H9 (cell line): Measurements from ENCODE around the gene HEXIM1. TPM values are rescaled to one million over a fixed set of nuclear protein-coding genes. Genes with fewer than 3 reads are reported as not detected.

Source experiments
- DNase-seq: peaks from one replicate; pipeline ENCODE4 v3.0.0-alpha.2; 2017
- H2AFZ ChIP-seq: one replicate; pipeline ENCODE4 v1.6.1; 2013; ENCODE audit warnings: mild to moderate bottlenecking, low read length, control low read depth, moderate library complexity
- H2AK5ac ChIP-seq: 2 replicates; pipeline ENCODE4 v1.6.1; 2013; ENCODE audit warnings: low read length, control low read depth, mixed read lengths; ENCODE audit not compliant: insufficient read length
- H2BK120ac ChIP-seq: one replicate; pipeline ENCODE4 v1.6.1; 2013; ENCODE audit warnings: low read depth, mild to moderate bottlenecking, low read length, control low read depth, inconsistent platforms; ENCODE audit not compliant: poor library complexity, severe bottlenecking
- H2BK12ac ChIP-seq: 2 replicates; pipeline ENCODE4 v1.6.1; 2013; ENCODE audit warnings: low read length, control low read depth, mixed read lengths, low read depth; ENCODE audit not compliant: insufficient read length
- H2BK15ac ChIP-seq: 2 replicates; pipeline ENCODE4 v1.6.1; 2013; ENCODE audit warnings: low read depth, low read length, control low read depth
- H2BK20ac ChIP-seq: one replicate; pipeline ENCODE4 v1.6.1; 2013; ENCODE audit warnings: low read depth, mild to moderate bottlenecking, low read length, control low read depth, inconsistent platforms; ENCODE audit not compliant: poor library complexity, severe bottlenecking
- H2BK5ac ChIP-seq: 2 replicates; pipeline ENCODE4 v1.6.1; 2013; ENCODE audit warnings: low read length, control low read depth, mixed read lengths; ENCODE audit not compliant: insufficient read length
- H3K14ac ChIP-seq: 2 replicates; pipeline ENCODE4 v1.6.1; 2013; ENCODE audit warnings: low read length, control low read depth; ENCODE audit not compliant: insufficient read depth
- H3K18ac ChIP-seq: 2 replicates; pipeline ENCODE4 v1.6.1; 2013; ENCODE audit warnings: low read depth, mild to moderate bottlenecking, mixed read lengths, low read length, control low read depth; ENCODE audit not compliant: insufficient read length
- H3K23ac ChIP-seq: 2 replicates; pipeline ENCODE4 v1.6.1; 2013; ENCODE audit warnings: low read length, control low read depth, mixed read lengths, low read depth; ENCODE audit not compliant: insufficient read length
- H3K23me2 ChIP-seq: 2 replicates; pipeline ENCODE4 v1.6.1; 2013; ENCODE audit warnings: low read depth, mild to moderate bottlenecking, mixed read lengths, low read length, control low read depth; ENCODE audit not compliant: insufficient read length, poor library complexity, severe bottlenecking
- H3K27ac ChIP-seq: 2 replicates; pipeline ENCODE4 v1.5.1; 2013; ENCODE audit warnings: low read length, control low read depth, mixed read lengths, low read depth; ENCODE audit not compliant: insufficient read length
- H3K27me3 ChIP-seq: 2 replicates; pipeline ENCODE4 v1.6.1; 2013; ENCODE audit warnings: low read length, control low read depth, inconsistent platforms; ENCODE audit not compliant: insufficient read depth
- H3K4ac ChIP-seq: 2 replicates; pipeline ENCODE4 v1.6.1; 2013; ENCODE audit warnings: low read depth, mild to moderate bottlenecking, control low read depth, inconsistent platforms, low read length, moderate library complexity
- H3K4me1 ChIP-seq: 2 replicates; pipeline ENCODE4 v1.6.1; 2013; ENCODE audit warnings: low read length, control low read depth, inconsistent platforms; ENCODE audit not compliant: insufficient read depth
- H3K4me2 ChIP-seq: 2 replicates; pipeline ENCODE4 v1.6.1; 2013; ENCODE audit warnings: low read length, control low read depth, mixed read lengths; ENCODE audit not compliant: insufficient read length, insufficient read depth
- H3K56ac ChIP-seq: 2 replicates; pipeline ENCODE4 v1.6.1; 2013; ENCODE audit warnings: low read depth, mild to moderate bottlenecking, mixed read lengths, low read length, control low read depth; ENCODE audit not compliant: insufficient read length
- H3K79me1 ChIP-seq: 2 replicates; pipeline ENCODE4 v1.6.1; 2013; ENCODE audit warnings: low read depth, mild to moderate bottlenecking, moderate library complexity, low read length, control low read depth, inconsistent platforms; ENCODE audit not compliant: insufficient read depth, poor library complexity, severe bottlenecking
- H3K79me2 ChIP-seq: 2 replicates; pipeline ENCODE4 v1.6.1; 2013; ENCODE audit warnings: low read length, control low read depth, inconsistent platforms; ENCODE audit not compliant: insufficient read depth
- H3K9ac ChIP-seq: 2 replicates; pipeline ENCODE4 v1.6.1; 2013; ENCODE audit warnings: low read length, control low read depth, mixed read lengths; ENCODE audit not compliant: insufficient read length; ENCODE audit errors: extremely low read depth
- H3K9me3 ChIP-seq: one replicate; pipeline ENCODE4 v1.6.1; 2013; ENCODE audit warnings: low read depth, low read length, inconsistent platforms; ENCODE audit not compliant: control insufficient read depth
- H3T11ph ChIP-seq: one replicate; pipeline ENCODE4 v1.6.1; 2013; ENCODE audit warnings: mild to moderate bottlenecking, low read length, control low read depth, inconsistent platforms
- H4K20me1 ChIP-seq: one replicate; pipeline ENCODE4 v1.6.1; 2013; ENCODE audit not compliant: control insufficient read depth, insufficient read length, insufficient read depth
- H4K5ac ChIP-seq: 2 replicates; pipeline ENCODE4 v1.6.1; 2013; ENCODE audit warnings: low read depth, mild to moderate bottlenecking, mixed read lengths, low read length, control low read depth; ENCODE audit not compliant: insufficient read length
- H4K8ac ChIP-seq: replicated peaks from 2 replicates; pipeline ENCODE4 v1.6.1; 2013; ENCODE audit warnings: low read length, control low read depth, mixed read lengths, low read depth; ENCODE audit not compliant: insufficient read length
- H4K91ac ChIP-seq: 2 replicates; pipeline ENCODE4 v1.6.1; 2013; ENCODE audit warnings: low read depth, mild to moderate bottlenecking, moderate library complexity, mixed read lengths, low read length, control low read depth; ENCODE audit not compliant: insufficient read length
- H3K27ac Mint-ChIP-seq, 3 experiments: 2 replicates in 2 of 3; 3 replicates in 1 of 3; pipeline ENCODE4 v1.8.0; 2020 to 2021; ENCODE audit warnings: mixed read lengths in 3 of 3, mild to moderate bottlenecking in 1 of 3, moderate library complexity in 1 of 3
- H3K27me3 Mint-ChIP-seq: 2 replicates; pipeline ENCODE4 v1.8.0; 2021; ENCODE audit warnings: low read depth, mild to moderate bottlenecking, moderate library complexity, mixed read lengths
- H3K36me3 Mint-ChIP-seq, 3 experiments: 2 replicates in 2 of 3; 3 replicates in 1 of 3; pipeline ENCODE4 v1.8.0; 2020 to 2021; ENCODE audit warnings: low read depth in 3 of 3, mixed read lengths in 3 of 3; ENCODE audit not compliant: insufficient read depth in 1 of 3
- H3K4me1 Mint-ChIP-seq, 2 experiments: 2 replicates each; pipeline ENCODE4 v1.8.0; 2020; ENCODE audit warnings: mixed read lengths in 2 of 2
- H3K4me3 Mint-ChIP-seq, 2 experiments: 2 replicates in 1 of 2; 3 replicates in 1 of 2; pipeline ENCODE4 v1.8.0; 2020 to 2021; ENCODE audit warnings: mild to moderate bottlenecking in 2 of 2, mixed read lengths in 2 of 2, moderate library complexity in 1 of 2
- H3K9me3 Mint-ChIP-seq, 2 experiments: 2 replicates in 1 of 2; 3 replicates in 1 of 2; pipeline ENCODE4 v1.8.0; 2020; ENCODE audit warnings: mild to moderate bottlenecking in 2 of 2, mixed read lengths in 2 of 2, moderate library complexity in 1 of 2
- WGBS: extraction: QIAGEN DNeasy Blood & Tissue Kit; methylation state at CpG from one replicate; pipeline ENCODE4 v1.1.7; 2013; ENCODE audit warnings: missing lambda C conversion rate, low lambda C conversion rate, mixed read lengths; ENCODE audit not compliant: insufficient read length; ENCODE audit errors: extremely low coverage; 5-methylcytosine and 5-hydroxymethylcytosine counted together
- total RNA-seq: library from RNA; stranded (reverse); gene quantifications from 2 replicates; pipeline ENCODE4 v1.2.1, GENCODE V29; 2021
- TF ChIP-seq, protein P1 (sequence below): fragments of 200-600 bp; sonication (generic); conservative IDR thresholded peaks from 3 replicates; pipeline ENCODE4 v1.8.0; 2021; ENCODE audit warnings: antibody characterized with exemption, mild to moderate bottlenecking

Gene HEXIM1
- total RNA-seq, 1 experiment from 2014 or later = 32.4 TPM

GRCh38 chr17:45119964-45120363, 28.3 kb upstream of the HEXIM1 start:
- Mint-ChIP-seq H3K9me3 (no peaks in the 10 kb centered on the region), H3K27me3 (no peaks in the 10 kb centered on the region)
- no CpG with 5 or more reads among the region's 8 CpGs for WGBS

More at GRCh38 chr17:45119964-45120363, 28.3 kb upstream of the HEXIM1 start:
- Histone ChIP-seq H3K23me2 (no peaks in the 10 kb centered on the region), H2BK15ac (no peak overlapping the region; the same call in 1 of the 2 replicates), H4K8ac (no peak overlapping the region), H3K9me3 (no peaks in the 10 kb centered on the region), H2AK5ac (no peak overlapping the region), H3K14ac (no peak overlapping the region), H2BK120ac (no peak overlapping the region), H2BK20ac (no peak overlapping the region), H3K4ac (no peak overlapping the region), H3K27ac (no peak overlapping the region), H2AFZ (no peak overlapping the region), H2BK5ac (no peak overlapping the region), H4K91ac (no peak overlapping the region), H3K23ac (no peak overlapping the region), H3K18ac (no peak overlapping the region), H4K5ac (no peak overlapping the region), H3K79me1 (no peaks in the 10 kb centered on the region), H3K56ac (no peak overlapping the region), H3K79me2 (no peaks in the 10 kb centered on the region), H3K9ac (no peak overlapping the region), H2BK12ac (no peak overlapping the region), H4K20me1 (no peaks in the 10 kb centered on the region), H3K27me3 (no peaks in the 10 kb centered on the region), H3K4me1 (no peaks in the 10 kb centered on the region), H3T11ph (no peak overlapping the region), H3K4me2 (no peak overlapping the region)
- peaks cover 10 to 22% of the 10 kb centered on the region in 2 experiments for H3K4me1 Mint-ChIP-seq
- no peaks in the 10 kb centered on the region; a peak in 4 of 7 replicates for H3K36me3 Mint-ChIP-seq
- no peak overlapping the region for H3K4me3 Mint-ChIP-seq
- no peak overlapping the region for H3K27ac Mint-ChIP-seq
- TF ChIP-seq, protein P1, sequence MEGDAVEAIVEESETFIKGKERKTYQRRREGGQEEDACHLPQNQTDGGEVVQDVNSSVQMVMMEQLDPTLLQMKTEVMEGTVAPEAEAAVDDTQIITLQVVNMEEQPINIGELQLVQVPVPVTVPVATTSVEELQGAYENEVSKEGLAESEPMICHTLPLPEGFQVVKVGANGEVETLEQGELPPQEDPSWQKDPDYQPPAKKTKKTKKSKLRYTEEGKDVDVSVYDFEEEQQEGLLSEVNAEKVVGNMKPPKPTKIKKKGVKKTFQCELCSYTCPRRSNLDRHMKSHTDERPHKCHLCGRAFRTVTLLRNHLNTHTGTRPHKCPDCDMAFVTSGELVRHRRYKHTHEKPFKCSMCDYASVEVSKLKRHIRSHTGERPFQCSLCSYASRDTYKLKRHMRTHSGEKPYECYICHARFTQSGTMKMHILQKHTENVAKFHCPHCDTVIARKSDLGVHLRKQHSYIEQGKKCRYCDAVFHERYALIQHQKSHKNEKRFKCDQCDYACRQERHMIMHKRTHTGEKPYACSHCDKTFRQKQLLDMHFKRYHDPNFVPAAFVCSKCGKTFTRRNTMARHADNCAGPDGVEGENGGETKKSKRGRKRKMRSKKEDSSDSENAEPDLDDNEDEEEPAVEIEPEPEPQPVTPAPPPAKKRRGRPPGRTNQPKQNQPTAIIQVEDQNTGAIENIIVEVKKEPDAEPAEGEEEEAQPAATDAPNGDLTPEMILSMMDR = no peak
- no peak for DNase-seq
